CD4-positive, CD25-positive, alpha-beta regulatory T cell (primary cell): ENCODE measurements around the gene SGSH. TPM values are rescaled to one million over a fixed set of nuclear protein-coding genes. Genes with fewer than 3 reads are reported as not detected.

Experiments used
- ATAC-seq, 2 donors: fragments of 150-1000 bp; cut with Tn5 transposase; one replicate each; pipeline ENCODE4 v1.10.0; 2021; ENCODE audit warnings: low read depth in 2 of 2, moderate number of reproducible peaks in 2 of 2, moderate library complexity in 1 of 2
- DNase-seq, 3 donors: peaks; one replicate each; pipeline versions ENCODE4 v3.0.0 to v3.0.0-alpha.2; 2012 to 2022; ENCODE audit warnings: mixed read lengths in 1 of 3
- H3K27ac ChIP-seq: one replicate; pipeline ENCODE4 v1.7.0; 2013; ENCODE audit warnings: mild to moderate bottlenecking, low read length; ENCODE audit not compliant: insufficient read depth, poor library complexity, severe bottlenecking
- H3K27me3 ChIP-seq: one replicate; pipeline ENCODE4 v1.7.0; 2013; ENCODE audit warnings: low read length; ENCODE audit not compliant: control insufficient read depth, insufficient read depth
- H3K36me3 ChIP-seq: one replicate; pipeline ENCODE4 v1.7.0; 2013; ENCODE audit warnings: mild to moderate bottlenecking, low read length, moderate library complexity; ENCODE audit not compliant: control insufficient read depth, insufficient read depth
- H3K4me1 ChIP-seq: 2 replicates; pipeline ENCODE4 v1.7.0; 2013; ENCODE audit warnings: mild to moderate bottlenecking, low read length; ENCODE audit not compliant: insufficient read depth, control insufficient read depth, poor library complexity, severe bottlenecking
- H3K4me3 ChIP-seq: one replicate; pipeline ENCODE4 v1.7.0; 2013; ENCODE audit warnings: low read depth, mild to moderate bottlenecking, low read length, moderate library complexity
- H3K9me3 ChIP-seq, 2 experiments: 1 replicate in 1 of 2; 2 replicates in 1 of 2; pipeline ENCODE4 v1.7.0; 2013; ENCODE audit warnings: low read length in 2 of 2, mild to moderate bottlenecking in 1 of 2, moderate library complexity in 1 of 2; ENCODE audit not compliant: control insufficient read depth in 2 of 2
- H3K27ac Mint-ChIP-seq, 3 donors: one replicate each; pipeline ENCODE4 v1.8.0; 2020 to 2022; ENCODE audit warnings: mild to moderate bottlenecking in 3 of 3, mixed read lengths in 3 of 3, moderate library complexity in 2 of 3
- H3K27me3 Mint-ChIP-seq: one replicate; pipeline ENCODE4 v1.8.0; 2022; ENCODE audit warnings: mild to moderate bottlenecking, mixed read lengths
- H3K36me3 Mint-ChIP-seq: one replicate; pipeline ENCODE4 v1.8.0; 2020; ENCODE audit warnings: mixed read lengths
- H3K4me1 Mint-ChIP-seq, 4 donors: one replicate each; pipeline ENCODE4 v1.8.0; 2020 to 2022; ENCODE audit warnings: mixed read lengths in 4 of 4, mild to moderate bottlenecking in 1 of 4
- H3K4me3 Mint-ChIP-seq, 4 donors: one replicate each; pipeline ENCODE4 v1.8.0; 2020 to 2022; ENCODE audit warnings: mild to moderate bottlenecking in 4 of 4, mixed read lengths in 4 of 4, moderate library complexity in 3 of 4
- H3K9me3 Mint-ChIP-seq, 7 donors: one replicate each; pipeline ENCODE4 v1.8.0; 2020 to 2022; ENCODE audit warnings: mixed read lengths in 7 of 7, mild to moderate bottlenecking in 3 of 7, moderate library complexity in 2 of 7
- polyA plus RNA-seq, 4 donors: library from polyadenylated mRNA; unstranded; fragments of 300-500 nt; fragmentation: Illumina TruSeq; gene quantifications; one replicate each; pipeline ENCODE4 v1.2.3, GENCODE V29; 2021
- total RNA-seq: library from RNA; stranded (reverse); gene quantifications from one replicate; pipeline ENCODE4 v1.2.3, GENCODE V29; 2022

SGSH gene
- total and polyA plus RNA-seq, 5 donors from 2014 or later = 43.8 to 138 (median 47.8) TPM

DNA sequence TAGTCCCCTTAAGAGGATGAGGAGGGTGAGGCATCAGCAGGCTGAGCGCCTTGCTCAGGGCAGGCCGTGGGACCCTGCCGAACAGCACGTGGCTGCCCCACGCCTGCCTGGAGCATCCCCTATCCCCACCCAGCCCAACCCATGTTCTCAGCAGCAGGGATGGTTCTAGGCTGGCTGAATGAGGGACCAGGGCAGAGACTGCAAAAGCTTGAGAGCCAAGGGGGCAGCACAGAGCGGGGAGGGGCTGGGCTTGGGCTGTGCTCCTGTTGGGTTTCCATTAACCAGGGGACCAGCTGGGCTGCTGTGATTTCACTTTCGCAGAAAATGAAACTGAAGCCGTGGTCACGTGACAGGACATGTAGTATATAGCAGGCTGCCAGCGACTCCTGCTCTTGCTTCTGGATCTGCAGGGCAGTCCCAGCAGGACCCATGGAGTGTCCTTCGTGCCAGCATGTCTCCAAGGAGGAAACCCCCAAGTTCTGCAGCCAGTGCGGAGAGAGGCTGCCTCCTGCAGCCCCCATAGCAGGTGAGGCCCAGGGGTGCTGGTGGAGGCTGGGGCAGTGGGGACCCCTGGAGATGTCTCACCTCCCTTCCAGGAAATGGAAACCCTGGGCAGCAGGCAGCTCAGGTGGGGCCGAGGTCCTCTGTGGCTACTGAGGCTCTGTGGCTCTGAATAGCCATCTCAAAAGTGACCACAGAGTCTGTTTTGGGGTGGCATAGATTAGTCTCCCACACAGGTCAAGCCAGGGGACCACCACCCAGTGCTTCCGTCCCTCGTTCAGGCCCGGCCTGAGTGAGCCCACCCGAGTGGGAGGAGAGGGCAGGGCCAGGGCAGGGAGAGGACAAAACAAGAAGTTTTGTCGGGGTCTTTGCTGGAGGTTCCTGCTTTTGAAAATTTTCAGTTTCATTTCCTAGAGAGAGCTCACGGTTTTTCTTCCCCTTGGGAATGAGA, 43.4 kb upstream of the SGSH start:
- Mint-ChIP-seq H3K4me3 (peak overlapping the region; percentile 95 to 98 (median 96)), H3K27me3 (no peaks in the 10 kb centered on the region), H3K9me3 (no peaks in the 10 kb centered on the region), H3K27ac (peak overlapping the region; percentile 91 to 98 (median 91)), H3K4me1 (peaks cover 3 to 70% (median 31%) of the 10 kb centered on the region in 4 donors), H3K36me3 (peaks cover 16% of the 10 kb centered on the region)
- Histone ChIP-seq H3K36me3 (peaks cover 12% of the 10 kb centered on the region), H3K4me3 (peak overlapping the region; percentile 86), H3K27ac (peak overlapping the region; percentile 92), H3K4me1 (peaks cover 83% of the 10 kb centered on the region), H3K9me3 (no peaks in the 10 kb centered on the region), H3K27me3 (no peaks in the 10 kb centered on the region)
- ATAC-seq (peak; percentile 55 to 56), DNase-seq (peak; percentile 83 to 96 (median 85))

DNA sequence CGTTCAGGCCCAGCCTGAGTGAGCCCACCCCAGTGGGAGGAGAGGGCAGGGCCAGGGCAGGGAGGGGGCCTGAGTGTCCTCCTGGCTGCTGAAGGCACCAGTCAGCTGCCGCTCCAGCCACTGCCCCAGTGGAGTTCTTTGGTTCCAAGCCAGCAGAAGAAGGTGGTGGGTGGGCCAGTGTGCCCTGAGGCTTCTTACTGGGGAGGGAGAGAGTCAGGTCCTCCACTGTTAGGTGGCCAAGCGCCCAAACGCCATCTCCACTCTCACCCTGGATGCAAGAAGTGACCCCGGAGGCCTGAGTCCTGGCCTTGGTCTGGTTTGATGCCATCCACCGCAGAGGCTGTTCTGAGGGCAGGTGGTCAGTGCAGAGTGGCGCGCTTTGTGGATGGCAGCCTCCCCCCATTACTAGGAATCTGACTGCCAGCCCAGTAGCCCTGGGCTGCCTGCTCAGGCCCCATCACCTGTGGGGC, 42.7 kb upstream of the SGSH start:
- Histone ChIP-seq H3K4me1 (peaks cover 80% of the 10 kb centered on the region), H3K27ac (peak overlapping the region; percentile 92), H3K36me3 (peaks cover 5% of the 10 kb centered on the region), H3K9me3 (no peaks in the 10 kb centered on the region), H3K27me3 (no peaks in the 10 kb centered on the region), H3K4me3 (peak overlapping the region; percentile 86)
- peaks cover 16% of the 10 kb centered on the region for H3K36me3 Mint-ChIP-seq
- no peak for DNase-seq
- no peaks in the 10 kb centered on the region for H3K27me3 Mint-ChIP-seq
- H3K9me3 Mint-ChIP-seq = no peaks in the 10 kb centered on the region
- peak overlapping the region in 2 of 3 donors; percentile 91 to 99 for H3K27ac Mint-ChIP-seq
- ATAC-seq = no peak
- H3K4me1 Mint-ChIP-seq = peaks cover 3 to 73% (median 38%) of the 10 kb centered on the region in 4 donors
- peak overlapping the region; percentile 18 to 98 (median 96) for H3K4me3 Mint-ChIP-seq

DNA sequence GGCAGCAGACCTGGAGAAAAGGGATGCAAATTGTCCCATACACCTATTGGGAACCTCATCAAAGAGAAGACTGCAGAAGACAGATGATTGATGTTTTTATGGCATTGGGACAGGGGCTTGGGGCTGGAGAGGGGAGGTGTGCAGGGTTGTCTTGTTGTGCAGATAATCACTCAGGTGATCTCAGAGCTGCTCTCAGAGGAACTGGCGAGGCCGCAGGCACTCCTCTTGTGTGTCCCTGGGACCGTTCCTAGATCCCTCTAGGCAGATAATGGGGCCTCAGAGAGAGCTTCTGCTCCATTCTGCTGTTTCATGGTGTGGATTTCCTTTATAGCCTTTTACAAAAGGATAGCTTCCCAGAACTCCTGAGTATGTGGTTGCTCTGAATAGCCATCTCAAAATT, 42.2 kb upstream of the SGSH start:
- peaks cover 3 to 74% (median 39%) of the 10 kb centered on the region in 4 donors for H3K4me1 Mint-ChIP-seq
- no peaks in the 10 kb centered on the region for H3K9me3 Mint-ChIP-seq
- peaks cover 13% of the 10 kb centered on the region for H3K36me3 Mint-ChIP-seq
- peak overlapping the region; percentile 92 for H3K27ac ChIP-seq
- H3K36me3 ChIP-seq = peaks cover under 1% of the 10 kb centered on the region
- no peak for ATAC-seq
- peak overlapping the region; percentile 95 to 99 (median 98) for H3K27ac Mint-ChIP-seq
- peaks cover 77% of the 10 kb centered on the region for H3K4me1 ChIP-seq
- DNase-seq = no peak
- no peaks in the 10 kb centered on the region for H3K9me3 ChIP-seq
- H3K4me3 ChIP-seq = peak overlapping the region; percentile 69
- H3K4me3 Mint-ChIP-seq = peak overlapping the region; percentile 94 to 96 (median 96)
- no peaks in the 10 kb centered on the region for H3K27me3 Mint-ChIP-seq
- H3K27me3 ChIP-seq = no peaks in the 10 kb centered on the region

DNA sequence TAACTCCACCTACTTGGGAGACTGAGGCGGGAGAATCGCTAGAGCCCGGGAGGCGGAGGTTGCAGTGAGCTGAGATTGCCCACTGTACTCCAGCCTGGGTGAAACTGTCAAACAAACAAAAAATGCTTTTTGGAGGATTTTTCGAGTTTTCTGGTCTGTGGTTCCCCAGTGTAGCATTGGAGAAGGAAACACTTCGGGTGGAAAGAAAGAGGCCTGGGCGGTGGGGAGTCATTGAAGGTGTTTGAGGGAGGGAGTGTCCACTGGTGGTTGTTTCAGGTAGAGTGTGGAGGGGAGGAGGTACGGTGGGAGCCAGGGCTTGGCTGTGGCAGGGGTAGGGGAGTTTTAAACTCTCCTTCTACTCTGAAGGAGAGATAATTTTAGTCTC, 41.8 kb upstream of the SGSH start:
- Mint-ChIP-seq H3K9me3 (no peaks in the 10 kb centered on the region), H3K4me1 (peaks cover 3 to 71% (median 40%) of the 10 kb centered on the region in 4 donors), H3K36me3 (peaks cover 13% of the 10 kb centered on the region), H3K27ac (peak overlapping the region; percentile 95 to 99 (median 98)), H3K27me3 (no peaks in the 10 kb centered on the region), H3K4me3 (peak overlapping the region; percentile 94 to 96 (median 96))
- ATAC-seq = no peak
- no peaks in the 10 kb centered on the region for H3K36me3 ChIP-seq
- no peaks in the 10 kb centered on the region for H3K9me3 ChIP-seq
- DNase-seq = no peak
- peak overlapping the region; percentile 69 for H3K4me3 ChIP-seq
- H3K4me1 ChIP-seq = peaks cover 77% of the 10 kb centered on the region
- no peaks in the 10 kb centered on the region for H3K27me3 ChIP-seq
- peak overlapping the region; percentile 92 for H3K27ac ChIP-seq

DNA sequence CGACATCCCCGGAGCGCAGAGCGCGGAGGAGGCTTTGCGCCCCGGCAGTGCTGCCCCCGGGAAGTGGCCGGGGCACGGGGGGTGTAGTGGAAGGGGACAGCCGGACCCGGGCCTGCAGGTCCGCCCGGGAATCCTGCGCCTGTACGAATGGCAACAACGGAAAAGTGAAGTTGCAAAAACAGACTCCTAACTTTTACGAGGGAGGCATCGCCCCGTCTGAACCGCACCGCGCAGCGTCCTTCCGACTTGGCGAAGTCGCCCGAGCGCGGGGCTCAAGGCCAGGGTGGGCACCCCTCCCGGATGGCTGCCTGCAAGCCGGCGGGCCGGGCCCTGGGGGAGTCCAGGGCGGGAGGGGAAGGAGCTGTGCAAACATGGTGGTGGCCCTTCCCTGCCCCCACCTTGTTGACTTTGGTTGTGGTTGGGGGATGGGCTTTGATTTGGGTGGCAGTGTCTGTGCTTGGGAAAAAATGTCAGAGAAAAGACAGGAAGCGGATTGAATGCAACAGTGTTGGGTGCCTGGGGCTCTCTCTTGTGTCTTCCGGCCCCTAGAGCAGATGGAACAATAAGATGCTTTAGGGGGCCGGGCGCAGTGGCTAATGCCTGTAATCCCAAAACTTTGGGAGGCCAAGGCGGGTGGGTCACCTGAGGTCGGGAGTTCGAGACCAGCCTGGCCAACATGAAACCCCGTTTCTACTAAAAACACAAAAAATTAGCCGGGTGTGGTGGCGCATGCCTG, 41.2 kb upstream of the SGSH start:
- Histone ChIP-seq H3K27ac (peak overlapping the region; percentile 92), H3K9me3 (no peaks in the 10 kb centered on the region), H3K4me1 (peaks cover 72% of the 10 kb centered on the region), H3K27me3 (no peaks in the 10 kb centered on the region), H3K36me3 (no peaks in the 10 kb centered on the region), H3K4me3 (peak overlapping the region; percentile 69)
- DNase-seq (peak; percentile 50 to 89 (median 78)), ATAC-seq (peak; percentile 36 to 44)
- H3K27me3 Mint-ChIP-seq = no peaks in the 10 kb centered on the region
- H3K27ac Mint-ChIP-seq = peak overlapping the region; percentile 95 to 99 (median 98)
- H3K9me3 Mint-ChIP-seq = no peaks in the 10 kb centered on the region
- peaks cover 13% of the 10 kb centered on the region for H3K36me3 Mint-ChIP-seq
- H3K4me3 Mint-ChIP-seq = peak overlapping the region; percentile 94 to 96 (median 96)
- H3K4me1 Mint-ChIP-seq = peaks cover 3 to 65% (median 42%) of the 10 kb centered on the region in 4 donors

DNA sequence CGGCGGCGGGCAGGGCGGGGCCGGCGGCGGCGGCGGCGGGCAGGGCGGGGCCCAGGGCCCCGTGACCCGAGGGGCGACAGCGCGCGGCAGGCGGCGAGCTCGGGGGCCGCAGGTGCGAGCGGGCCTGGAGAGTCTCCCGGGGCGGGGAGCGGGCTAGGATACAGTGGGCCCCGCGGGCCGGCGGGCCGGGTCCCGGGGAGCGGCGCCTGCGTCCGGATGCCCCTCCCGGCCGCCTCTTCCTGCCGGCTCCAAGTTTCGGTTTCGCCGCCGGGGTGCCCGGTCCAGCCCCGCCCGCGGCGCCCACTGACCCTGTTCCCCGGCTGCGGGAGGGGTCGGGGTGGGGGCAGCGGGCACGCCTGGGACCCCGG, 40.6 kb upstream of the SGSH start, which contains the start of gene RNF213:
RNF213 (plus strand) TSS at position 62 of the 368 bp plus-strand sequence. CDS start 2,830 bp downstream, outside the sequence.
- no peaks in the 10 kb centered on the region for H3K27me3 ChIP-seq
- peak within 1 kb of the TSS; percentile 98 to 99 (median 99) for H3K27ac Mint-ChIP-seq
- peaks cover 67% of the 10 kb centered on the region for H3K4me1 ChIP-seq
- no peaks in the 10 kb centered on the region for H3K36me3 ChIP-seq
- peak within 1 kb of the TSS; percentile 94 for H3K27ac ChIP-seq
- no peaks in the 10 kb centered on the region for H3K27me3 Mint-ChIP-seq
- peak within 1 kb of the TSS; percentile 94 to 96 (median 96) for H3K4me3 Mint-ChIP-seq
- no peaks in the 10 kb centered on the region for H3K9me3 ChIP-seq
- peak; percentile 26 to 31 for ATAC-seq
- H3K9me3 Mint-ChIP-seq = no peaks in the 10 kb centered on the region
- peak; percentile 58 to 67 (median 60) for DNase-seq
- H3K4me3 ChIP-seq = peak within 1 kb of the TSS; percentile 59
- H3K4me1 Mint-ChIP-seq = peaks cover 3 to 62% (median 42%) of the 10 kb centered on the region in 4 donors
- H3K36me3 Mint-ChIP-seq = peaks cover 10% of the 10 kb centered on the region

DNA sequence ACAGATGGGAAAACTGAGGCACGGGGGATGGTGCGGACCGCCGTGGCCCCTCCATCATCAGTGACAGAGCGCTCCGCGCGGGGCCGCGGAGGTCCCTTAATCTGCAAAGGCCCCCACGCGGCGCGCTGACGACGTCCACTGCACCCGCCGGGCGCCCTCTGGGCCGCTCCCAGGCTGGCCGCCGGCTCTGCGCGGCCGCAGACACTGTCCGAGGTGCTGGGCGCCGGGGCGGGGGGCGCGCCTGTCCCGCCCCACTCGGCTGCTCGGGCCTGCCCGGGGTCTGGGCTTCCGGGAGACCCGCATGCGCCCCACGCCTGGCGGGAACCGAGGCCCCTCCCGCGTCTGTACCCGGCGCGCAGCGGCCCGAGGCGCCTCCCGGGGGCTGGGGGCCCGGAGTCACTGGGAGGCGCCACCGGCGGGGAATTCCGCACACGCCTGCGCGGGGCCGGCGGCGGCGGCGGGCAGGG, 40.0 kb upstream of the SGSH start:
- H3K4me1 ChIP-seq = peaks cover 64% of the 10 kb centered on the region
- H3K27ac ChIP-seq = peak overlapping the region; percentile 94
- no peaks in the 10 kb centered on the region for H3K27me3 Mint-ChIP-seq
- peak overlapping the region; percentile 94 to 99 (median 99) for H3K27ac Mint-ChIP-seq
- no peaks in the 10 kb centered on the region for H3K36me3 ChIP-seq
- H3K4me3 ChIP-seq = peak overlapping the region; percentile 37
- H3K4me3 Mint-ChIP-seq = peak overlapping the region; percentile 87 to 93 (median 90)
- peaks cover 8% of the 10 kb centered on the region for H3K36me3 Mint-ChIP-seq
- H3K9me3 Mint-ChIP-seq = no peaks in the 10 kb centered on the region
- DNase-seq (peak; percentile 69 to 81 (median 76)), ATAC-seq (peak; percentile 44 to 48)
- H3K9me3 ChIP-seq = no peaks in the 10 kb centered on the region
- H3K27me3 ChIP-seq = no peaks in the 10 kb centered on the region
- H3K4me1 Mint-ChIP-seq = peaks cover 0 to 59% (median 39%) of the 10 kb centered on the region in 4 donors
